Activated naive CD8-positive, alpha-beta T cell (primary cell): Measurements from ENCODE around the gene PDE4D.
"Not testable (repeated sequence)": the region's sequence is repeated elsewhere in the genome, so short reads cannot be mapped to it uniquely, and the experiment has no call there.

Source experiments
- H3K27ac Mint-ChIP-seq: one replicate; pipeline ENCODE4 v1.8.0; 2021; ENCODE audit warnings: mixed read lengths
- H3K27me3 Mint-ChIP-seq: one replicate; pipeline ENCODE4 v1.8.0; 2021; ENCODE audit warnings: mixed read lengths
- H3K36me3 Mint-ChIP-seq: one replicate; pipeline ENCODE4 v1.8.0; 2021; ENCODE audit warnings: mixed read lengths
- H3K4me1 Mint-ChIP-seq: one replicate; pipeline ENCODE4 v1.8.0; 2021; ENCODE audit warnings: low read depth, mixed read lengths
- H3K4me3 Mint-ChIP-seq: one replicate; pipeline ENCODE4 v1.8.0; 2021; ENCODE audit warnings: mild to moderate bottlenecking, mixed read lengths
- H3K9me3 Mint-ChIP-seq: one replicate; pipeline ENCODE4 v1.8.0; 2021; ENCODE audit warnings: low read depth, mixed read lengths

Gene PDE4D

DNA sequence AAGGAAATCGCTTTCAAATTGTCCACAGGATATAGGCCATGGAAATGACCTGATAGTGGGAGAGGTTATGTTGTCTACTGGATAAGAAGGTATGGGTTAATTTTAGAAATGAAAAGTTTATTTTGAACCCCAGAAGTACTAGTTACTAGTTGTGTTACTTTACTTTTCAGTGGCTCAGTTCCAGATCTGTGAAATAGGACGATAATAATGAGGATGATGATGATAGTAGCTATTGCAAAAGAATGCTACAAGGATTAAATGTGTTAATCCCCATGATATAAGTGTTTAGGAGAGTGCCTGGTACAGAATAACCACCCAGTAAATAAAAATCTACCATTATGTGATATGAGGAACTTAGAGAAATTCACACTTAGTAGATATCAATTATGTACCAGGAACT is 120.8 kb downstream of the PDE4D start:
- Mint-ChIP-seq H3K27ac (no peak overlapping the region), H3K9me3 (no peaks in the 10 kb centered on the region), H3K36me3 (no peaks in the 10 kb centered on the region), H3K4me3 (no peak overlapping the region), H3K27me3 (peaks cover 16% of the 10 kb centered on the region), H3K4me1 (peaks cover 9% of the 10 kb centered on the region)

DNA sequence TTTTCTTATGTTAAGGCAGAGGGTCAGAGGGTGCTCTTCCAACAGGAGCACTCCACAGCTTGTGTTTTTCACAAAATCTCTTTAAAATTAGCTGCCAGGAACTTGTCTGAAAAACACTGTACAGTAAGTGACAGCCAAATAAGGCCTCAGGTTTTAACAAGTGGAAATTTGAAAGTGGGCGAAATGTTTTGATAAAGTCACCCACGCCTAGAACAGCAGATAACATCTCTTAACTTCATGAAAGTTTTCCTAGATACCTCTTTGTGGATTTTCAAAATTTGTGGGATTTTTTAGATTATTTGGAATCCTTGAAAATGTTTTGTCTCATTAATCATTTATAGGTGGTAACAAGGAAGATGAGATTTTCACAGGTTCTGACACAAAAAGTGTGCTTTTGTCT is 121.3 kb downstream of the PDE4D start:
- H3K27me3 Mint-ChIP-seq, result peaks cover 17% of the 10 kb centered on the region
- no peaks in the 10 kb centered on the region for H3K36me3 Mint-ChIP-seq
- H3K4me3 Mint-ChIP-seq, result no peak overlapping the region
- peaks cover 9% of the 10 kb centered on the region for H3K4me1 Mint-ChIP-seq
- H3K9me3 Mint-ChIP-seq, result no peaks in the 10 kb centered on the region
- no peak overlapping the region for H3K27ac Mint-ChIP-seq

DNA sequence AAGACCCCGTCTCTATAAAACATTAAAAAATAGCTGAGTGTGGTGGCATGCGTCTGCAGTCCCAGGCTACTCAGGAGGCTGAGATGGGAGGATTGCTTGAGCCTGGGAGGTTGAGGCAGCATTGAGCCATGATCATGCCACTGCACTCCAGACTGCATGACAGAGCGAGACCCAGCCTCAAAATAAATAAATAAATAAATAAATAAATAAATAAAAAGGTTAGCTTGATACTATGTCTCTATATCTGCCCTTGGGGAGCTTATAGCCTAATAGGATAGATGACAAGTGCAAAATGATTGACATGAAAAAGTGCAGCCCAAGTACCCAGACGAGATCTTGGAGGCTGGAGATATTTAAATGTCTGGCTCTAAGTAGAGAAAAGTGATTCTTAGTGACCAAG is 122.6 kb downstream of the PDE4D start:
- Mint-ChIP-seq H3K9me3 (no peaks in the 10 kb centered on the region), H3K4me1 (peaks cover 9% of the 10 kb centered on the region), H3K4me3 (no peak overlapping the region), H3K27ac (no peak overlapping the region), H3K27me3 (peaks cover 21% of the 10 kb centered on the region), H3K36me3 (no peaks in the 10 kb centered on the region)

DNA sequence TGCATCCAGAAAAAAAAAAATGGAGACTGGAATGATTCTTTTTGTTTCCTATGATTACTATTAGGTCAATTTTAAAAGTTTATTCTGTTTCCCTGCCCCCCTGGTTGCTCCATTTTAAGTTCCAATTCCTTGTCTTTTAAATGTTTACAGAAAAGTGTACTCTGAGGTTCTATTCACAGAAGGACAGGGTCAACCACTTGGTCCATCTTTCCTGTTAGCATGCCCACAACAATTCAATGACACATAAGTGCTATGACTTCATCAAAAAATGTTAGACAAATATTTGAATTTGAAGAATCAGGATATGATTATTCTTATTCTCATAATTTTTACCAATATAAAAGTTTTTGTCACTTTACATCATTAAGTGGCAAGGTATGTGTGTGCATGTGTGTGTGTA is 123.7 kb downstream of the PDE4D start:
- Mint-ChIP-seq H3K4me3 (no peak overlapping the region), H3K27ac (no peak overlapping the region), H3K36me3 (no peaks in the 10 kb centered on the region), H3K4me1 (peaks cover 9% of the 10 kb centered on the region), H3K27me3 (peaks cover 22% of the 10 kb centered on the region), H3K9me3 (no peaks in the 10 kb centered on the region)

DNA sequence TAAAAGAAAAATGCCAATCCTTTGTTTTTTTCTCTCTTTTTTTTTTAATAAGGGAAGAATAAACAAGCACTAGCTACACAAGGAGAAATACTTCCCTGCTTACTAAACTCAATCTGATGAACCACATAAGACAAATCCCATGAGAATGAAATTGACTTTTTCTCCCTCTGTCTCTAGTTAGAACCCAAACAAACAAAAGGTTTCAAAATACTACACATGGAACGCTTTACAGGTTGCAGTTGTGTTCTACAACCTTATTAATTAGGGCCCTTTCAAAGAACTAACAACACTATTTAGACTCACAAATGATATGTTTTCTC is 124.5 kb downstream of the PDE4D start:
- Mint-ChIP-seq H3K27me3 (peaks cover 22% of the 10 kb centered on the region), H3K4me3 (no peak overlapping the region), H3K9me3 (no peaks in the 10 kb centered on the region), H3K4me1 (peaks cover 9% of the 10 kb centered on the region), H3K27ac (no peak overlapping the region), H3K36me3 (no peaks in the 10 kb centered on the region)

DNA sequence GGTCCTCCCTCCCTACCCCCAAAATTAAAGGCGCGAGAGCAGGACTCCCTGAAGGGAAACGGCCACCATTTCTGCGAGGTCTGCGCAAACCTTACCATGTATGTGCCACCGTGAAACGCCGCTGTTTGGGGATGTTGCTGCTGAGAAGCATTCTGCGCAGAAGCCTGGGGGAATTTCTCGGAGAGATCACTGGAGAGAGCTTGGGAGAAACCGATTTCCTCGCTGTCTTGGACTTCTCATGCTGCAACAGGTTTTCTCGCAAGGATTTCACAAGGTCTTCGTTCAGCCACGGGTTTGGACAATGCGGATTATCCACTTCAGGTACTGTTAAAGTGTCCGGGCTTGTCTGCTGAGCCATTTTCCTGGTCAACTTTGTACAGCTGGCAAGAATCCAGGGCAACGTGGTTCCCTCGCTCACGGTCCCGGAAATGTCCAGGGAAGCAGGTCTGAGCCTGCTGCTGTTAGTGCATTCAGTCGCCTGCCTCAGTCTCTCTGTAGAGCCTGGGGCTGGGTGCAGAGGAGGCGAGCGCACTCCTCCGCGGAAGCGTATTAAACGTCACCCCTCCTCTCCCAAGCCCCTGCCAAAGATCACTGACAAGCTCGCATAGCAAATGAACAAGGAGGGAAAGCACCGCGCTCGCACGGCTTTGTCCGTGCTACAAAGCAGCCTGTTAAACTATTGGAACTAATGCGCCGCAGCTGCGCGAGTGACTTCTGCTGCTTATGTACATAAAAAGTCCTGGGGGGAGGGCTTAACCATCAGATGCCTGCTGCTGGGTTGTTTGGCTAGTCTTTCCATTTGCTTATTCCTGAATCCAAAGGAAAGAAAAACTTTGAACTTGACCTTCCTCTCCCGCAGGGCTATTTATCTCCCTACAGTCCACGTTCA is 125.1 kb downstream of the PDE4D start:
- H3K36me3 Mint-ChIP-seq, result no peaks in the 10 kb centered on the region
- peak overlapping the region; percentile 53 for H3K4me3 Mint-ChIP-seq
- H3K4me1 Mint-ChIP-seq, result peaks cover 9% of the 10 kb centered on the region
- peaks cover 22% of the 10 kb centered on the region for H3K27me3 Mint-ChIP-seq
- H3K27ac Mint-ChIP-seq, result no peak overlapping the region
- H3K9me3 Mint-ChIP-seq, result no peaks in the 10 kb centered on the region

DNA sequence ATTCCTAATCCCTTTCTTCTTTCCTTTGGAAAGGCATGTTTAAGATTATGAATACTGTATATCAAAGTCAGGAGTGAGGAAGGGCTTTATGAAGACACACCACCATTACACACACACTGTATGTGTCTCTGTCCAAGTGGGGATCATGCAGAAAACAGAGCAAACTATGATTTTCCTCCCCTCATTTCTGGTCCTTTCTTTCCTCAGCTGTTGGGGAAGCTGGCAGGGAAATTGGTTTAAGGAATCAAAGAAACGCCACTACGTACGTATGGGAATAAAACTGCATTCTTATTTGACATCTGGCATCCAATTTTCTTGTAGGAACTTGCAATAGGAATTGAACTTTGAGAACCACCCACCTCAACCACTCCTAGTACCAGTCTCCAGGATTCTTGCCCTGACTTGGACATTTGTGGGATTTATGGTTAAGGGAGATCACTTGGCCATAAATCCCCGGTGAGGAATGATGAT is 125.8 kb downstream of the PDE4D start:
- Mint-ChIP-seq H3K4me1 (peaks cover 9% of the 10 kb centered on the region), H3K27ac (no peak overlapping the region), H3K9me3 (no peaks in the 10 kb centered on the region), H3K4me3 (peak overlapping the region; percentile 53), H3K36me3 (no peaks in the 10 kb centered on the region), H3K27me3 (peaks cover 22% of the 10 kb centered on the region)

DNA sequence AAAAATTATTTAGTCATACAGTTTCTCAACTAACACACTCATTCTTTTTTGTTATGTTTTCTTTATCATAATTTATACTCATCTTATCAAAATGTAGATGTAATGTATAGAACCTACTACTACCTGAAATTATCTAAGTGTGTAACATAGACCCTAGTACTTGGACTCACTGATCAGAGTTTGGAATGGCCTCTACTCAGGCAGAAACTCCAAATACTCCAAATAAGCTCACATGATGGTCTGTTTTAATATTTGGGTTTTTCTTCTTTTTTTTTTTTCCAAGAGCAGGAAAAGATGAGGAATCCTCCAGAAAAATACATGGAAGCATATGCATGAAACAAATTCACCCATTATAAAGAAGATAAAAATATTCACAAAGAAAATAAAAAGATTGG is 126.3 kb downstream of the PDE4D start:
- Mint-ChIP-seq H3K9me3 (no peaks in the 10 kb centered on the region), H3K27me3 (peaks cover 22% of the 10 kb centered on the region), H3K27ac (no peak overlapping the region), H3K36me3 (no peaks in the 10 kb centered on the region), H3K4me3 (no peak overlapping the region), H3K4me1 (peaks cover 9% of the 10 kb centered on the region)

DNA sequence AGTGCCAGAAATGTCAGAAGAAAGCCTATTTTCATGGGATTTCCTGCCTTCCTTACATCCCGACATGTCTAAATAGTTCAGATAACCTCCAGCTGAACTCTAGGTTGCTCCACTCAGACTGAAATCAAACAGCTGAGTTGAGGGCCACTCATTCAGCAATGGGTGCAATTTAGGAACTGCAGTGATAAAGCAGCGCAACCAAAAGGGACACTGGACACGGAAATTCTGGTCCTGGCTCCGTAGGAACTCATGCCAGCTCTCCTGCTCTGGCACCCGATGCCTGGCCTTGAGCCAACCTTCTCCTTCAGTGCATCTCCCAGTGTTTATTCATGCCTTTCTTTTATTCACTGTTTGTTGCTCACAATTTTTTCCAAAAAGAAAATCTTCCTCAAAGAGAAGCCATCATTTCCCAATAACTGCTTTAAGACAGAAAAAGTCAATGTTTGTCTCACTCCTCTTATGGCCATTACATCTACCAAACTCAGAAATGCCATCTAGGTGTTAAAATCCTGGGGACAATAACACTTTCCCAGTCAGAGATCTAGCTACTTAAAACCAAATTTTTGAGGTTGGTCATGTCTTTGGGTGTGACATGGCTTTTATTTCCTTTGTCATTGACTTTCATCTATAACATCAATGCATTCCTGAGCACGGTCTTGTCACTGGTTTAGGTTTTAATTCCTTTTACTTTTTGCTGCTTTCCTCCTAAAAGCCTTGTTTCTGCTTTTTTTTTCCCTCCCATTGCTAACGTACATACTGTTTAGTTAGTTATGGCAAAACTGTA is 126.9 kb downstream of the PDE4D start:
- Mint-ChIP-seq H3K9me3 (no peaks in the 10 kb centered on the region), H3K4me1 (peaks cover 9% of the 10 kb centered on the region), H3K27me3 (peaks cover 22% of the 10 kb centered on the region), H3K4me3 (no peak overlapping the region), H3K27ac (no peak overlapping the region), H3K36me3 (no peaks in the 10 kb centered on the region)

DNA sequence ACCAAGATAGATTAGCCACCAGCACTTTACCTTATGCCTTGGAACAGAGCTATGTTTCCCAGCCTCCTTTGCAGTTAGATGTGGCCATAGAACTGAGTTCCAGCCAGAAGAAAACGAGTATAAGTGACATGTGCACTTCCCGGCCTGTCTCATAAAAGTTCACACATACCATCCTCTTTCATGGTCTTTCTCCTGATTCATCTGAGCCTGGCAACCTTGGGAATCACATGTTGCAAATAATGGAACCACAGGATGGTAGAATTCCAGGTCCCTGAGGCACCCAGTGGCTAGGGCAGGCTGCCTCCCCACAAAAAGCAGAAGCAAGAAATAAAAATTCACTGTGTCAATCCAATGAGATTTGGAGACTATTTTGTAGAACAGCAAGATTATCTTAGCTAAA is 128.1 kb downstream of the PDE4D start:
- H3K27me3 Mint-ChIP-seq, result peaks cover 22% of the 10 kb centered on the region
- H3K4me1 Mint-ChIP-seq, result peaks cover 9% of the 10 kb centered on the region
- no peak overlapping the region for H3K4me3 Mint-ChIP-seq
- no peaks in the 10 kb centered on the region for H3K9me3 Mint-ChIP-seq
- no peak overlapping the region for H3K27ac Mint-ChIP-seq
- H3K36me3 Mint-ChIP-seq, result no peaks in the 10 kb centered on the region

DNA sequence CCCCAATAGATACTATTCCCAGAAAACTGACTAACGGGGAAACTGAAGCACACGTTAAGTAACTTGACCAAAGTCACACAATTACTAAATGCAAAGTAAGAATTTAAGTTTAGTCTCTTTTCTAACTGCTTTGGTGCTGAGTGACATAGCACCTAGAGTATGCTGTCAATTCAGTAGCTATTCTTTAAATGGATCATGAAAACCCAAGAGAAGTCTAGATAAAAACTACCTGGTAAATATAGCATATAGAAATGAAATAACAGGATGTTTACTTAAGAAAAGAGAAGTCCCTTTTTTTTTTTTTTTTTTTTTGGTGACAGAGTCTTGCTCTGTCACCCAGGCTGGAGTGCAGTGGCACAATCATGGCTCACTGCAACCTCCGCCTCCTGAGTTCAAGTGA is 129.2 kb downstream of the PDE4D start:
- Mint-ChIP-seq H3K4me3 (no peak overlapping the region), H3K9me3 (no peaks in the 10 kb centered on the region), H3K27me3 (peaks cover 21% of the 10 kb centered on the region), H3K36me3 (no peaks in the 10 kb centered on the region), H3K27ac (no peak overlapping the region), H3K4me1 (peaks cover 9% of the 10 kb centered on the region)

DNA sequence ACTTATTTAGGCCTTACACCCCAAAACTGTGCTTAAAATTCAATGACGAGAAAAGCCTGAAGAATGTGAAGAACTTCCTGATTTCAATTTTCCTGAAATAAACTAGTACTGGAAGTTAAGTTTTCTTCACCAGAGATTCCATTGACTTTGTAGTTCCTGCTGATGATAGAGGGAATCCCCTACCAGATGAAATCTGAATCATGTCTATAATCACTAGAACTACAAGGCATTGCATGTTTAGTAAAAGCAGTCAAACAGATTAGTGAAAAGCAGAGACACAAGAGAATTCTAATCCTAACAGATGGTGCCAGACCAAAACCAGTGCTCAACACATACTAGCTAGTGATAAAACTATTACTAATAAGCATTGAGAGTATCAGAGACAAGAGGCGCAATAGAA is 130.0 kb downstream of the PDE4D start:
- peaks cover 5% of the 10 kb centered on the region for H3K4me1 Mint-ChIP-seq

DNA sequence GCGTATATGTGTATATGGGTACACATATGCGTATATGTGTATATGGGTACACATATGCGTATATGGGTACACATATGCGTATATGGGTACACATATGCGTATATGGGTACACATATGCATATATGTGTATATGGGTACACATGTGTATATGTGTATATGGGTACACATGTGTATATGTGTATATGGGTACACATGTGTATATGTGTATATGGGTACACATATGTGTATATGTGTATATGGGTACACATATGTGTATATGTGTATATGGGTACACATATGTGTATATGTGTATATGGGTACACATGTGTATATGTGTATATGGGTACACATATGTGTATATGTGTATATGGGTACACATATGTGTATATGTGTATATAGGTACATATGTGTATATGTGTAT is 131.3 kb downstream of the PDE4D start:
- H3K4me1 Mint-ChIP-seq, H3K36me3 Mint-ChIP-seq, H3K9me3 Mint-ChIP-seq, H3K27ac Mint-ChIP-seq, H3K4me3 Mint-ChIP-seq, H3K27me3 Mint-ChIP-seq: not testable (repeated sequence)

More for the DNA sequence above, 130.0 kb downstream of the PDE4D start:
- Mint-ChIP-seq H3K27me3 (peaks cover 16% of the 10 kb centered on the region), H3K9me3 (no peaks in the 10 kb centered on the region), H3K4me3 (no peak overlapping the region), H3K36me3 (no peaks in the 10 kb centered on the region), H3K27ac (no peak overlapping the region)

DNA sequence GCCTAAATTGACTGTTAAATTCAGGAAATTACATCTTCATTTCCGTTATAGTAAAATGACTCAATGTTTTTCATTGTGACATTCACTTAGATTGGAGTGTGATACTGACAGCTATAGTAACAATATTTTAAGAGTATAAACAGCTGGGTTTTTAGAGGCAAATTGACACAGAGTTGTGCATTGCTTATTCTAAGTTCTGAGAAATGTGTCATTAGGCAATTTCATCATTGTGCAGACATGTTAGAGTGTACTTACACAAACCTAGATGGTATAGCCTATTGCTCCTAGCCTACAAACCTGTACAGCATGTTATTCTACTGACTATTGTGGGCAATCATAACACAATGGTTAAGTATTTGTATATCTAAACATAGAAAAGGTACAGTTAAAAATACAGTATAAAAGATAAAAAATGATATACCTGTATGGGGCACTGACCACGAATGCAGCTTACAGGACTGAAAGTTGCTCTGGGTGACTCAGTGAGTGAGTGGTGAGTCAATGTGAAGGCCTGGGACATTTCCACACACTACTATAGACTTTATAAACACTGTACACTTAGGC is 132.7 kb downstream of the PDE4D start:
- H3K4me1 Mint-ChIP-seq, result no peaks in the 10 kb centered on the region
- no peak overlapping the region for H3K27ac Mint-ChIP-seq
- peaks cover 3% of the 10 kb centered on the region for H3K27me3 Mint-ChIP-seq
- no peak overlapping the region for H3K4me3 Mint-ChIP-seq
- H3K36me3 Mint-ChIP-seq, result no peaks in the 10 kb centered on the region
- no peaks in the 10 kb centered on the region for H3K9me3 Mint-ChIP-seq

DNA sequence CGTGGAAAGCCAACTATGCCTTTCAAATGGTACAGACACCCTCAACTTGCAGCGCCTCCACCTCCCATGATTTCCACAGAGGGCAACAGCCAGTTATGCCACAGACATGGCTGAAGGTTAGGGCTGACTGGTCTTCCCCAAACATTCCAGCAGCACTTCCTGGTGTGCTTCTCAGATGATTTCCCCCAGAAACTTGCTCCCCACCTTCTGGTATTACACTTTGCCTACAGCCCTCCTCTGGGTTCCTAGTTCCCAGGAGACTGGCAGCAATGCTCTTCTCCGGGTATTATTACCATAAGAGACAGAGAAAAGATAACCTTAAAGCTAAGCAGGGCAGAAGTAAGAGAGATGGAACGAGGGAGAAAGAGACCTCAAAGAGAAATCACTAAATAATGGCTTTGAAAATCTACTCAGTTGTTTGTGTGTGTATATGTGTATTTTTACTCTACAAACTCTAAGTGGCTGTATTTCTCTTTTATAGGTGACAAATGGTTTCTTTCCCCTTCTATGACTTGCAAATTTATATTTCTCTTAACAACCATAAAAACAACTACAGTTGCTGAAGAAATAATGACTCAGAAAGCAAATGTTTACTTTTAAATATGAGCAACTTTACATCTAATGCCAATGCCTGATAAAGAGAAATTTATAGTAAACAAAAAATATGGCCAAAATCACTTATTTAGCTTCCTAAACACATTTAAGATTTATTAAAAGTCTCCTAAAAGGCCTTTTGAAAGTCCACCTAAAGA is 133.8 kb downstream of the PDE4D start:
- no peaks in the 10 kb centered on the region for H3K36me3 Mint-ChIP-seq
- no peak overlapping the region for H3K27ac Mint-ChIP-seq
- H3K4me3 Mint-ChIP-seq, result no peak overlapping the region
- peaks cover 2% of the 10 kb centered on the region for H3K27me3 Mint-ChIP-seq
- H3K4me1 Mint-ChIP-seq, result no peaks in the 10 kb centered on the region
- H3K9me3 Mint-ChIP-seq, result no peaks in the 10 kb centered on the region
